CD4-positive, alpha-beta T cell treated with Interleukin-2 at 100 ng/mL for 4 hours (primary cell): ENCODE results near the gene COA7.

ENCODE experiments used
- DNase-seq: peaks from one replicate; pipeline ENCODE4 v3.0.0-alpha.2; 2020; ENCODE audit warnings: low spot score

The COA7 gene

GRCh38 chr1:52635321-52636089 lies 62.6 kb downstream of the COA7 start:
- peak; percentile 51 for DNase-seq
